GM21526 (cell line): Measurements from ENCODE around the gene SHISA9.

ENCODE experiments used
- ATAC-seq: cut with Tn5 transposase; IDR thresholded peaks from one replicate; pipeline ENCODE4 v1.9.1; 2021; ENCODE audit warnings: moderate library complexity; ENCODE audit not compliant: unreplicated experiment, low FRiP score

Gene SHISA9

GRCh38 chr16:13012601-13013000 lies 111.2 kb downstream of the SHISA9 start:
- no peak for ATAC-seq

- no peak for ATAC-seq
Measured at GRCh38 chr16:13013043-13013442, 111.6 kb downstream of the SHISA9 start.

GRCh38 chr16:13014476-13014875 lies 113.1 kb downstream of the SHISA9 start:
- ATAC-seq: no peak

GRCh38 chr16:13018026-13018425 lies 116.6 kb downstream of the SHISA9 start:
- ATAC-seq: no peak

GRCh38 chr16:13021996-13022395 lies 120.6 kb downstream of the SHISA9 start:
- ATAC-seq: no peak

- no peak for ATAC-seq
Measured at GRCh38 chr16:13029786-13030185, 128.4 kb downstream of the SHISA9 start.

- no peak for ATAC-seq
Measured at GRCh38 chr16:13030769-13031168, 129.4 kb downstream of the SHISA9 start.

- ATAC-seq: no peak
Measured at GRCh38 chr16:13032911-13033310, 131.5 kb downstream of the SHISA9 start.

GRCh38 chr16:13036600-13036999 lies 135.2 kb downstream of the SHISA9 start:
- no peak for ATAC-seq

- ATAC-seq: no peak
Measured at GRCh38 chr16:13038591-13038990, 137.2 kb downstream of the SHISA9 start.

GRCh38 chr16:13039526-13039925 lies 138.1 kb downstream of the SHISA9 start:
- no peak for ATAC-seq

- no peak for ATAC-seq
Measured at GRCh38 chr16:13041180-13041579, 139.8 kb downstream of the SHISA9 start.

- no peak for ATAC-seq
Measured at GRCh38 chr16:13041646-13042290, 140.4 kb downstream of the SHISA9 start.

GRCh38 chr16:13042291-13042685 lies 140.9 kb downstream of the SHISA9 start:
- ATAC-seq: no peak

GRCh38 chr16:13046061-13046821 lies 144.8 kb downstream of the SHISA9 start:
- ATAC-seq: no peak

GRCh38 chr16:13047276-13047675 lies 145.9 kb downstream of the SHISA9 start:
- no peak for ATAC-seq

- ATAC-seq: no peak
Measured at GRCh38 chr16:13049688-13050087, 148.3 kb downstream of the SHISA9 start.

- no peak for ATAC-seq
Measured at GRCh38 chr16:13052431-13052830, 151.0 kb downstream of the SHISA9 start.

GRCh38 chr16:13055480-13055879 lies 154.1 kb downstream of the SHISA9 start:
- ATAC-seq: no peak

- no peak for ATAC-seq
Measured at GRCh38 chr16:13056607-13057006, 155.2 kb downstream of the SHISA9 start.

- ATAC-seq: no peak
Measured at GRCh38 chr16:13060932-13061331, 159.5 kb downstream of the SHISA9 start.

GRCh38 chr16:13061691-13062090 lies 160.3 kb downstream of the SHISA9 start:
- ATAC-seq: no peak
